ENCODE data around the gene GPR137.

The GPR137 gene

DNA sequence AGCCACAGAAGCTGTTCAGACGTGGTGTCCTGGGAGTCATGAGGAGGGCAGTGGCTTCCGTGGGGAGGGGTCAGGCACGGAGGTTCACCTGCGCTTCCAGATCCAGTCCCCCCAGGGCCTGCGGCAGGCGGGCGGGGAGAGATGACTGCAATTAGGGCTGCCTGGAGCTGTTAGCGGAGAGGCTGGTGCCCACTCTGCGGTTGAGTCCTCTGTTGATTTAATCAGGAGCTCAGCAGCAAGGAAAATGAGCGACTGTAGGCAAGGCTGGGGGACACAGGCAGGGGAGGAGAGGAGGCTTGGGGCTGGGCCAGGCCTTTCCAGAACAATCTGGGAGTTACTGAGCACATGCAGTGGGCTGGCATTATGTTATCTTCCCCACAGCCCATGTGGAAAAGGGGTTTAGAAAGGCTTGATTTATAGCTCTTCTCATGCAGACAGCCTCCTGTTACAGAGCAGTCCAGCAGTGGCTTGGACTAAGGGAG, 21.2 kb upstream of the GPR137 start:
- no peak for DNase-seq

DNA sequence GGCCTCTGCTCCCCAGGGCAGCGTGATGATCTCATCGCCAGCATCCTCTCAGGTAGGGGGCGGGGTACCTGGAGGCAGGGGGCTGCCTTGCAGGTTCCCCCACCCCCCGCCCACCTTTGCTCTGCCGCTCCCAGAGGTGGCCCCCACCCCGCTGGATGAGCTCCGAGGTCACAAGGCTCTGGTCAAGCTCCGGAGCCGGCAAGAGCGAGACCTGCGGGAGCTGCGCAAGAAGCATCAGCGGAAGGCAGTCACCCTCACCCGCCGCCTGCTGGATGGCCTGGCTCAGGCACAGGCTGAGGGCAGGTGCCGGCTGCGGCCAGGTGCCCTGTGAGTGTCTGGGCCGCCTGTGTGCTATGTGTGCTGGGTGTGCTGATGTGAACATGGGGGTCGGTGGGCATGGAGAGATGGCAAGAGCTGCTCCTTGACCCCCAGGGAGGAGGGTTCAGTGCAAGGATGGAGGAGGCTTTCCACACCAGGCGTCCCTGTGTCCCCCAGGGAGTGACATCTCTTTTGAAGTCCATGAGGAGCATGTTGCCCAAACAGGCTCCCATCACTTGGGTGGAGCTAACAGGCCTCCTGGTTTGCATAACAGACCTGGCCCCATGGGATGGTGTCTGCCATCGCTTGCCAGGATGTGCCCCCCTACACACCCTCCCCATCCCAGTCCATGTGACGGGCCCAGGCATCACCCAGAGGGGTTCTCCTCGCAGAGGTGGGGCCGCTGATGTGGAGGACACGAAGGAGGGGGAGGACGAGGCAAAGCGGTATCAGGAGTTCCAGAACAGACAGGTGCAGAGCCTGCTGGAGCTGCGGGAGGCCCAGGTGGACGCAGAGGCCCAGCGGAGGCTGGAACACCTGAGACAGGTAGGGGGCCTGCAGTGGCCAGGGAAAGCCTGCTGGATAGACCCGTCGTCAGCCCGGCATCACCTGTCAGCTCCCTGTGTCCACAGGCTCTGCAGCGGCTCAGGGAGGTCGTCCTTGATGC, 20.2 kb upstream of the GPR137 start:
- no peak for DNase-seq

- DNase-seq: no peak
Measured at GRCh38 chr11:64266339-64266738, 19.3 kb upstream of the GPR137 start.

- no peak for DNase-seq
Measured at GRCh38 chr11:64267207-64267945, 18.3 kb upstream of the GPR137 start.

DNA sequence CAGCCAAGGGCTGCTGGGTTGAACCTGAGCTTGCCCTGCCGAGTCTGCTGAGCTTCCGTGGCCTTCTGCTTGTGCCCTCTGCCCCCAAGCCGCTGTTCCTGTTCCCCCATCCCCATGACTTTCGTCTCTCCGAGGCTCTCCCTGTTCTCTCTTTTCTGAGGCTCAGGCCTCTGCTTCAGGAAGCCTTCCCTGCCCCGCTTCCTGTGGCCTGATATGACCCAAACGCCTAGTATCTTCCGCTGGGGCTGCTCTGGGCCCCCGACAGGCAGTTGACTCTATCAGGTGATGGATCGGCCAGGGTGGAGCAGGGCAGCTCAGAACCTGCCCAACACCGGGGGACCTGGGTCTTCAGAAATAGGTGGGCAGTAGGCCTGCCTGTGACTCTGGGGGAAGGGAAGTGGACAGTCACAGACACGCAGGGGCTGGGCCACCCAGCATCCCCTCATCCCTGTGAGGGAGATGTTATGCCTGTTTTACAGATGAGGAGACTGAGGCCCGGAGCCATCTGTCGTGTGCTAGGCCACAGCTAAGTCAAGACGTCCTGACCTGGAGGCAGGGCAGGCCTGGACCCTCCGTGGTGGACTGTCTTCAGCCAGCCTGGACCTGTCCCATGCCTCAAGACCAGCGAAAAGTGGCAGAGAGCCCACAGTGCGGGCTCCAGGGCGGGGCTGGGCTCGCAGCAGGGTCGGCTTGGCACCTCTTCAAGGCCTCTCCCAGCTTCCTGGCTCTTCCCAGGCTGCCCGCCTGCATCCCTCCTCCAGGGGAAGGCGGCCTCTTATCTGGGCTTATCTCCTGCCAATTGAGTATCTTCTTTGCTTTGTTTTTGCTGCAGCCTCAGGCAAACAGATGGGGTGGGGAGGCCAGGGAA, 17.4 kb upstream of the GPR137 start:
- no peak for DNase-seq

GRCh38 chr11:64268893-64269539, 16.6 kb upstream of the GPR137 start:
- no peak for DNase-seq

DNA sequence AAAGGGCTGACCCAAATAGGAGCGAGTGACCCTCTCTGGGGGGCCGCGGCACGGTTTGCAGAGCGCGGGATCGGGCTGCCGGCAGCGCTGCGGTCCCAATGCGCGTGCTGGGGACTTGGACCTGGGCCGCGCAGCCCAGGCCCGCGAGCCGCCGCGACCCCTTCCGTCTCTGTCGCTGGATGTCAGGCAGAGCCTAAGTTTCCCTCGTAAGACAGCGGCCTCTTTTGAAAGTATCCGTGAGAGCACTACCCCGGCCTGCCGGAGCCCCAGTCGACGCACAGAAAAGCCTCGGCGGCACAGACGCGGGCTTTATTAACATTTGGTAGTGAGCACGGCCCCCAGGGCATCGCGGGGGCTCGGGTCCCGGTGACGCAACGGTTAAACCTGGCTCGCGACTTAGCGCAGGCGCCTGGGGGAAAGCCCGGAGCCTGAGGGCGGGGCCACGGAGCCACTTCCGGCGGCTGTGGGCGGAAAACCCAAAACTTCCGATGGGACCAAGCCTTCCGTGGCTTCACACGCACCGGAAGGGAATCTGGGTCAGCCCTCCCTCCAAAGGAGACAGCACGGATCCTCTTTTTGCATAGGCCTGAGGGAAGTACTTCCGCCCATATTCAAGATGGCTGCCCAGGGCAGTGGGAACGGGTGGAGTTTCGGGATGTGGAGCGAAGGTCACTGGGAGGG, 16.0 kb upstream of the GPR137 start:
- peak; percentile 97 for DNase-seq

GRCh38 chr11:64275031-64275800, 10.4 kb upstream of the GPR137 start:
- no peak for DNase-seq

DNA sequence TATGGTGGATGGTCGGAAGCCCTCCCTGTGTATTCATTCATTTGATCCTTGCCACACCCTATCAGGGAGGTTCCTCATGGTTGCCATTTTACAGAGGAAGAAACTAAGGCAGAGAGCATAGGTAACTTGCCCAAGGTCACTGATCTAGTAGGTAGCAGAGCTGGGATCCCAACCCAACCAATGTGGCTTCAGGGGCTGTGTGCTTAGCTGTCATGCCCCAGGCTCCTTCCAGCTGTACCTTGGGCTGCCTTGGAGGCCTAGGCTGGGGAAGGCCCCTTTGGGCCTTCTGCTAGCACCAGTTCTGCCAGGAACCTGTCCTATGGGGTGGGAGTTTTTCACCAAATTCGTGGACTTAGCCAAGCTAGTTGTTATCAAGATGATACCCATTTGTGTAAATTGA, 9.8 kb upstream of the GPR137 start:
- DNase-seq: no peak

GRCh38 chr11:64276653-64277431, 8.8 kb upstream of the GPR137 start:
- DNase-seq: no peak

DNA sequence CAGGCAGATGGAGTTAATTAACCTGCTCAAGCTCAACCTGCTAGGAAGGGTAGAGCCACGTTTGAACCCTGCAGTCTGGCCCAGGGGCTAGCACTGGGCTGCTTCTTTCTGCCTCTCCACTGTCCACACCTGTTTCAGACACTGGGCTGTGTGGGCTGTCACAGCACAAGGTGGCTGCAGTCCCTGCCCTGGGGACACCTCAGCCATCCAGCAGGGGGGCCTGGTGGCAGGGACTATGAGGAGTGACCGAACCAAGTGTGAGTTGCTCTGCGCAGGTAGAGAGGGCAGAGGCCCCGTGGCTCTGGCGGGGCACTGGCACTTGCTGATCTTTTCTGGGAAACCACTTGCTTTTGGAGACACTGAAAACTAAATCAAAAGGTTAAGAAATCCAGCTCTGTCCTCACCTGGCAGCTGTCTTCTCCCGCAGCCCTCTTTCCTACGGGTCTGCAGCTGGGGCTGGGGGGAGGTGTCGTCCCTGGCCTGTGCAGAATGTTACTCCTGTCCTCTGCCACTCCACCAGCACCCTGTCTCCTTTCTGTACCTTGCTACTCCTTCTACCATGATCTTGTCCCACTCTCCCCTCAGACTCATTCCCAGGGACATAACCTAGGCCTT, 7.0 kb upstream of the GPR137 start:
- no peak for DNase-seq

DNA sequence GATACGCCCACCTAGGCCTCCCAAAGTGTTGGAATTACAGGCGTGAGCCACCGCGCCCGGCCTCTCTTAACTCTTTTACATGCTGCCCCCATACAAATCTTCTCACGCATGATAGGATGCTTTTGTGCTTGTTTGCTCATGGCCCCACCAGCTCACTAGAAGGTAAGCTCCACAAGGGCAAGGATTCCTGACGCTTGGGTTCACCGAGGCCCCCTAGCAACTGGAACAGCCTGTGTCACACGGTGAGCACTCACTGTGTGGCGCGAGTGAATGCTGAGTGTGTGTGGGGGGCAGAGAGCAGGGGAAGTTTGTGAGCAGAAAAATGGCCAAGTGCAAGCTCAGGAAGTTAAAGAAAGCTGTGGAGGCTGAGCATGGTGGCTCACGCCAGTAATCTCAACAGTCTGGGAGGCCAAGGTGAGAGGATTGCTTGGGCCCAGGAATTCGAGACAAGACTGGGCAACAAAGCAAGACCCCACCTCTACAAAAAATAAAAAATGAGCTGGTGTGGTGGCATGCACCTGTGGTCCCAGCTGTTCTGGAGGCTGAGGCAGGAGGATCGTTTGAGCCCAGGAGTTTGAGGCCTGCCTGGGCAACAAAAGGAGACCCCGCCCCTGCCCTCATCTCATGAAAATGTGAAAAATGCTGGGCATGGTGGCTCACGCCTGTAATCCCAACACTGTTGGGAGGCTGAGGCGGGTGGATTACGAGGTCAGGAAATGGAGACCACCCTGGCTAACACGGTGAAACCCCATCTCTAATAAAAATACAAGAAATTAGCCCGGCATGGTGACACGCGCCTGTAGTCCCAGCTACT, 3.5 kb upstream of the GPR137 start:
- no peak for DNase-seq

DNA sequence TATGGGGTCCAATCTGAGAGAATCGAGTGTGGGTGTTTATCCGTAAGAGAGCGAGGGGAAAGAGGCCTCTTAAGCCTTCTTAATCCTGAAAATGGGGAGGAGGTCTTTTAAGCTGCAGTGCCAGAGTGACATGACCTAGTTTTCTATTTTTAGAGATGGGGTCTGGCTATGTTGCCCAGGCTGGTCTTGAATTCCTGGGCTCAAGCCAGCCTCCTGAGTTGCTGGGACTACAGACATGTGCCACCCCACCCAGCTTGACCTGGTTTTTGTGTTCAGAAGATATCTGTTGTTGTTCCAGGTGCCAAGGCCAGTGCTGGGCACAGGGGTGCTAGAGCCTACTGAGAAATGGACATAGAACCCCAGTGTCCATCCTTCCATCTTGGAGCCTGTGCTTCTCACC, 2.6 kb upstream of the GPR137 start:
- DNase-seq: no peak

- DNase-seq: peak; percentile 78
Measured at GRCh38 chr11:64284048-64284961, 1.3 kb upstream of the GPR137 start, which contains the start of gene BAD. TSS of gene BAD (minus strand) at chr11:64284665. CDS start at chr11:64284368, 297 bp downstream.

DNA sequence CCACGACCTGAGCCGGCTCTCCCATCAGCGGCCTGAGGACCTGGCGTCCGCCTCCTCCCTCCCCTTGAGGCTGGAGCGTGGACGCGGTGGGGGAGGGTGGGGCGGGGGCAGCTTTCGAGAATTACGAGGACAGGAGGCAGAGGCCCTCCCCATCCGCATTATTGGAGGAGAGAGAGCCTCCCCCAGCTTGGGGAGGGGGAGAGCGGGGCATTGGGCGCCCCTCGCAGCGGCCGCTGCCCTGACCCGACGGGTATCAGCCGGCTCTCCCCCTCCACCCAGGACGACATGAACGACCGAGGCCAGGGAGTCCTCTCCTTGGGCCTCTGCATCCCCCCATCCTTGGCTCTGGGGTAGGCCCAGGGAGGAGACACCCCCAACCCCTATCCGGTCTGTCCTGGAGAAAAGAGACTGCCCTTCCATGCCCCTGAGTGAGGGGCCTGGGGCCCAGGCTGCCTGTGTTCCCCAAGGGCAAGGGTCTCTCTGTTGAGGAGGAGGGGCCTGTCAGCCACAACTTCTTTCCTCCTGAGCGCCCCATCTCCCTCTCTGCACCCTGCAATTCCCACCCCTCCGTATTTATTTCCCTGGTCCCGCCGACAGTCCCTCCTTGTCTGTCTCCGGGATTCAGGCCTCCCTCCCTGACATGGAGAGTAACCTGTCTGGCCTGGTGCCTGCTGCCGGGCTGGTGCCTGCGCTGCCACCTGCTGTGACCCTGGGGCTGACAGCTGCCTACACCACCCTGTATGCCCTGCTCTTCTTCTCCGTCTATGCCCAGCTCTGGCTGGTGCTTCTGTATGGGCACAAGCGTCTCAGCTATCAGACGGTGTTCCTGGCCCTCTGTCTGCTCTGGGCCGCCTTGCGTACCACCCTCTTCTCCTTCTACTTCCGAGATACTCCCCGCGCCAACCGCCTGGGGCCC, 495 bp downstream of the GPR137 start:
- DNase-seq: no peak

DNA sequence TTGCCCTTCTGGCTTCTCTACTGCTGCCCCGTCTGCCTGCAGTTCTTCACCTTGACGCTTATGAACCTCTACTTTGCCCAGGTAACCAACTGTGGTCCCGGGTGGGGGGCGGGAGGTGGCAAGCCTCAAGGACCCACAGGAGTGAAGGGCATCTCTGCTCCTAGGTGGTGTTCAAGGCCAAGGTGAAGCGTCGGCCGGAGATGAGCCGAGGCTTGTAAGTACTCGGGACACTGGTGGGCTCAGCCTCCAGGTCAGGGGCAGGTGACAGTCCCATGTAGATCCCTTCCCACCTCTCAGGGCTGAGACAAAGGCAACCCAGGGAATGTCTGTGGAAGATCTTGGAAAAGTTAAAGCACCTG, 1.1 kb downstream of the GPR137 start:
- no peak for DNase-seq
